Activated CD4-positive, alpha-beta T cell treated with anti-CD3 and anti-CD28 coated beads, Interleukin-2, Interleukin-6, amounts not matched to agents 100 ng/mL and 50 ng/mL, durations not matched to agents 16 hours and 8 hours (primary cell): ENCODE results near the gene PDE7B.
"Not testable (repeated sequence)": the region's sequence is repeated elsewhere in the genome, so short reads cannot be mapped to it uniquely, and the experiment has no call there.

Source experiments
- DNase-seq: peaks from one replicate; pipeline ENCODE4 v3.0.0-alpha.2; 2020

The PDE7B gene

DNA sequence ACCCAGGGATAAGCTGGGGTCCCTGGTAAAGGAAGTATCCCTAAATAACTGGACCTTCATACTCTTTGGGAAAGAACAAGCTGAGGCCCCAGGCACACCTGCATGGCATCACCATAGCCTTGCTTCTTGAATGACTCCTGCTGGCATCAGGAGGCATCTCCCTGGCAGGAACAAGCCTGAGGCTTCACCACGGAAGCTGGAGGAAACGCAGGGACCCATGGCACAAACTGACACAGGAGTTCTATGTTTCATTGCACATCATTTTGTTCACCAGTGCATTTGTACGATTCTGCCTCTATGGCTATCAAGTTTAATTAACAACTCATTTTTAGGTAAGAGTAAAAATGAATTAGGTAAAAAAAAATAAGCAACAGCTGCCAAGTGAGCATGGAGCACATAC lies 619 bp upstream of the PDE7B start:
- no peak for DNase-seq

DNA sequence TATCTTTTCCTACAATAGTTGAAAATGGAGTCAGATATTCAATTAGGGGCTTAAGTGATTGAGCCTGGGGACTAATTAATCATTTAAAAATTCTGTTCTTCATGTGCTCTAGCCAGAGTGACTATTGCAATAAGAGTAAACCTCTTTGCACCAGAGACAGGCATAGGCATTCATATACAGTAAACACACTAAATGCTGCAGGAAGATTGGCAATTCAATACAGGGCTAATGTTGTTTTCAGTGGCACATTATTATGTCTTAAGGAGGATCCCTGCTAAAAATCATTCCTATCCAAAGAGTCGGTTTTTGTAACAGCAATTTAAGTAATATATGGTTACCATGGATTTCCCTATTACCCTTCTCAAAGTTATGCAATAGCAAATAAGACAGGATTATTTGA lies 1.2 kb downstream of the PDE7B start:
- DNase-seq: no peak

GRCh38 chr6:135853227-135853626 lies 1.7 kb downstream of the PDE7B start:
- DNase-seq: no peak

DNA sequence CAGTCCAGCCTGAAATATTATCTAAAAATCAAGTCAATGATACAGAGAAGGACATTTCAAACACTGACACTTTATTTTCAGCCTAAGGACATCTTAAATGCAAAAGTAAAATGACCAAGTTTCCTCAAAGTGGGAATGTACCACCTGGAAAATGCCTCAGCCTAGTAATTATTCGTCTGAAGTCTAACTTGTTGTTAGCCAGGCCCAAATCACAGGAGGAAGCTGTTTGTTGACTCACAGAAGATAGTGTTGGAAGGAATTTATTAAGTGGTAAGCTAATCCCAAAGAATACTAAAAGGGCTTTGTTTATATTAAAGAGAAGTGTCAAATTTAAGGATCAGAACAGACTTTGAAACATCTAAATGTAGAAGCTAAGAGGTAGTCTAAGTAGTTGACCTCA lies 2.5 kb downstream of the PDE7B start:
- no peak for DNase-seq

DNA sequence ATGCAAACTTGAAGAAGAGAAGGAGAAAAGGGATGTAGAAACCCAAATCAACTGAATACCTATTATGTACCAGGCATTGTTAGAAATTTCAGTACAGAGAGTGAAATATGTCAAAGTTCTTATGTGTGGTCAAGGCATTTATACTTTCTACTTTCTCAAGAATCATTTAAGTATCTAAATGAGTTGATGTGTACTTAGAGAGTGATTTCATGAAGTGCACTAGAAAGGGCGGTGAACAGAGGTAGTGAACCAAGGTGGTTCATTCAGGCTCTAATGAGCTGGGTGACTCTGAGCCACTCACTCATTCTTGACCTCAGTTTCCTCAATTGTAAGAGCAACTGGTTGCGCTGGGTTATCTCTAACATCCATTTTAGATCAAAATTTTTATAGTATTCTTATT lies 3.3 kb downstream of the PDE7B start:
- no peak for DNase-seq

- no peak for DNase-seq
These were observed 7.4 kb downstream of the PDE7B start for GRCh38 chr6:135858931-135859330.

DNA sequence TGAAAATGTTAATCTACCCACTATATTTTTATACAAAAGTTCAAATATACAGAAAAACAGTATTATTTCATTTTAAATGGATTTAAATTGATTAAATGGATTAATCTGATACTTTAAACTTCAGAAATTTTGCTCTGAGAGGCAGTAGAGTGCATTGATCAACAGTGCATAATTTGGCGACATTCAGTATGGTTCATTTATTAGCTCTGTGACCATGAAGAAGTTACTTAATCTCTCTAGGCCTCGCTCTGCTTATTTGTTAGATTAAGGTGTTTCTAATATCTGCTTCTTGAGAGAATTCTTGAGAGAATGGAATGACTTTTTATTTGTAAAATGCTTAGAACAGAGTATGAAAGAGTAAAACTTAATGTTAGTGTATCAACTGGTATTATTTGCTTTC lies 8.9 kb downstream of the PDE7B start:
- no peak for DNase-seq

- no peak for DNase-seq
These were observed 9.7 kb downstream of the PDE7B start for GRCh38 chr6:135861189-135861588.

DNA sequence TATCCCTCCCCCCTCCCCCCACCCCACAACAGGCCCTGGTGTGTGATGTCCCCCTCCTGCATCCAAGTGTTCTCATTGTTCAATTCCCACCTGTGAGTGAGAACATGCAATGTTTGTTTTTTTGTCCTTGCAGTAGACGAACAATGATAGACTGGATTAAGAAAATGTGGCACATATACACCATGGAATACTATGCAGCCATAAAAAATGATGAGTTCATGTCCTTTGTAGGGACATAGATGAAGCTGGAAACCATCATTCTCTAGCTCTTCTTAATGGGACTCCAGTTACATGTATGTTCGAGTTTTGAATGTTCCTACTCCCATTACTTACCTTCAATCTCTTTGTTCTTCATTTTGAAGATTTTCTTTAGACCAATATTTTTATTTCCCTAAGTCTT lies 13.4 kb downstream of the PDE7B start:
- not testable (repeated sequence) for DNase-seq

DNA sequence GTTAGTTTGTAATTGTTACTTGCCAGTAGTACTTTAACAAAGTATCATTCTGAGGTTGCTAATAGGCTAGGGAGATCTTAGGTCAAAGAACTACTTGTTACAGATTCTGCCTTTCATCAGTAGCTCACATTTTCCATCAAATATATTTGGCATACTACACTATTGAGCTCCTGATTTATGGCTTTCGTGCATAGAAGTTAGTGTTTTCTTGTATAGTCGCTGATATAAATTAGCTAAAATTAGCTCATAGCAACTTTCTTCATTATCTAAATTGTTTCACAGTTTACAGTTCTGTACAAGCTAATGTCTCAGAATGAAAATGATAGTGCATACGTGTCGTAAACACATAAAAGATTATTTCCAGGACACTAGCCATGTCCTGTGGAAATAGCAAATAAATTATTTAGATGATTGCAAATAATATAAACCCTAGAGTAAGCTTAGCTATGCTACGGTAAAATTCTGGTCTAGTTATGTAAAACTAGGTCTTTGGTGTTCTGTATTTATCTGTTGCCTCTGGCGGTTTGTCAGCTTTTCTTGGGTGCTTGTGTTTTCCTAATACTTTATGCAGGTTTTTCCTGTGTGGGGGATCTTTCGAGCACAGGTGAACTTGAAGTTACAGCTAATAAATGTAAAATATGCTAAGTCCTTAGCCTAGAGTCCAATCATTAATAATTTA lies 15.1 kb downstream of the PDE7B start:
- DNase-seq: no peak

DNA sequence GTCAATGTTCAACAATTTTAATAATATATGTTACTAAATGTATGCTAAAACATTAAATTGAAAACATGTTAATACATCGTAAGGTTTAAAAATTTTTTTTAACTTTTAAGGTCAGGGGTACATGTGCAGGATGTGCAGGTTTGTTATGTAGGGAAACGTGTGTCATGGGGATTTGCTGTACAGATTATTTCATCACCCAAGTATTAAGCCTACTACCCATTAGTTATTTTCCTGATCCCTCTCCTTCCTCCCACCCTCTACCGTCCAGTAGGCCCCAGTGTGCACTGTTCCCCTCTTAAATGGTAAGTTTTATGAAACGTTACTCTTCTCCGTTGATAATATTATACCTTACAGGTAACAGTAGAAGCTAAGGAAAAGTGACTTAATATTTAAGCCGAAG lies 15.8 kb downstream of the PDE7B start:
- no peak for DNase-seq

DNA sequence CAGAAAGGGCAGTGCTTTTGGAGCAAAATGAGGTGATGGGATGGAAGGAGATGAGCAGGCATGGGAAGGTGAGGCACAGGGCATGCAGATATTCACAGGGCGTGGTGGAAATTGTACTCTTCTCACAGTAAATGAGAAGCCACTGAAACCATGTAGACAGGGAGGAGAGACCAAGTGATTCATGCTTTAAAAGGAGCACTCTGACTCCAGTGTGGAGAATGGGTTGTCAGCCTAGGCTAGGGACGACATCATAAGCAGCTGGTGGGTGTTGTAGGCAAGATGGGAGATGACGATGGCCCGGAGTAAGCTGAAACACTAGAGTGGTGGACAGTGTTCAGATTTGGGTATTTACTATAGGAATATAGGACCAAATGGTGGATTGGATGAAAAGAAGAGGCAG lies 18.4 kb downstream of the PDE7B start:
- DNase-seq: no peak

GRCh38 chr6:135870722-135871121 lies 19.2 kb downstream of the PDE7B start:
- no peak for DNase-seq

- no peak for DNase-seq
These were observed 19.8 kb downstream of the PDE7B start for GRCh38 chr6:135871296-135871695.

- no peak for DNase-seq
These were observed 20.4 kb downstream of the PDE7B start for GRCh38 chr6:135871878-135872277.

GRCh38 chr6:135875446-135875845 lies 23.9 kb downstream of the PDE7B start:
- no peak for DNase-seq

DNA sequence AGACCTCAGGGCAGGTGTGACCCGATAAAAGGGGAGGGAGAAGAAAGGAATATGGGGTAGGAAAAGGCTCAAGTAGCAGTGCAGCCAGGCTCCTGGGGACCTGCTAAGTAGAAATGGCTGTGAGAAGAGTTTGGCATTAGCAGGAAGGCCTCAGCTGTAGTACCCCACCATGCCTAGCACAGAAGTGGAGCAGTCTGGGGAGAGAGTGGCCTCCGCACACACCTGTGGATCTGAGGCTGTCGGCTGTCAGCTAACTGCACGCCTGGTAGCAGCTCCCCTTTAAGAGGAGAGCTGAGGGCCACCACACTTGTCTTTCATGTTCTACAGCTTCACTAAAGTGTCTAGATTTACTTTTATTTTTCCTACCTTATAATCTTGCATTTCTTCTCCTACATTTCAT lies 24.6 kb downstream of the PDE7B start:
- no peak for DNase-seq

DNA sequence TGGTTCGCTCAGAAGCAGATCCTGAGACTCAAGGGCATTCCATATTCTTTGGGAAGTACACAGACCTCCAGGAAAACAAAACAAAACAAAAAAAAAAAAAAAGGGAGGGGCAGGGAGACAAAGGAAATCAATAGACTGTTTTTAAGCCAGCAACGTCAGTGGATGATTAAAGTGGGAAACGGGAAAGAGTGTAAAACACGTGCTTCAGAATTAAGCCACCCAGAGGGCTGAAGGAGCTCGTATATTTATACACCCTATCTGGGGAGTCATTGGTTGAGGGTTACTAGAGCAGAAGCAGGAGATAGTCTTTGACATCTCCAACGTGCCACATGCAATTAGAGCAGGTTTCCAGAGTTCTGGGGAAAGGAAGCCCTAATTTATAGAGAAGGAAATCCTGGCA lies 26.2 kb downstream of the PDE7B start:
- DNase-seq: no peak

DNA sequence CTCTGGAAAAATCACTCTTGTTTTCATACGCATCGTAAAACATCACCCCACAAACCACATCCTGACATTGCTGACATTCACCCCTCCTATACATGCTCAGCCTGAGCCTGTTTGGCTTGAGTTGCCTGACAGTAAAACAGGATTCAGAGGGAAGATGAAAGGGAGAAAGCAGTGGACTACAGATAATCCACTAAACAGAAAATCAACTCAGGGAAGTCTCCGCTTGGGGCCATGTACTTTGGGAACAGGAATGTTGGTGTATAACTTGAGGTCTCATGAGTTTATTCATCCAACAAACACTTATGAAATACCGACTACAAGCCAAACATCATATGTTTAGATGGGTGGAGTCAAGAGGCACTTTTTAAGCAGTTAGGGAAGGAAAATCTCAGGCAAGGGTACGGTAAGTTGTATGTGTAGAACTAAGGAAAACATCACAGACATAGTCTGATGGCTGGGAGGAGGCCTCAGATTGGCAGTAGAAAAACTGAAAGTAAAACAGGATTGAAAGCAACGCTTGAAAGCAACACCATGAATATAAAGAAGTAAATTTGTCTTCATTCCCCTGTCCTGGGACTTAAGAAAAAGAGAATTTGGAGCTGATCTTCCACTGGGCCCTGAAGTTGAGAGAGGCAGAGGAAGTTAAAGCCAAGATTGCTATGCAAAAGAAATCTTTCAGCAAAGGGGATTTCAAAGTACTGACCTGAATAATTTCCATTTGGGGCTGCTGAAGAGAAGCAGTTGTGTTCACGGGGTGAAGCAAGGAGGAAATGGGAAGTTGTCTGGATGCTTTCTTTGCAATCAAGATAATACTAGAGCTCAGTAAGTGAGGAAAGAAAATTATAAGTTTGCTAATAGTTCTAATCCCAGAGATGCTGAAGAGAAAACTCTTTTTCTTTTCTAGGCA lies 28.8 kb downstream of the PDE7B start:
- peak; percentile 74 for DNase-seq

DNA sequence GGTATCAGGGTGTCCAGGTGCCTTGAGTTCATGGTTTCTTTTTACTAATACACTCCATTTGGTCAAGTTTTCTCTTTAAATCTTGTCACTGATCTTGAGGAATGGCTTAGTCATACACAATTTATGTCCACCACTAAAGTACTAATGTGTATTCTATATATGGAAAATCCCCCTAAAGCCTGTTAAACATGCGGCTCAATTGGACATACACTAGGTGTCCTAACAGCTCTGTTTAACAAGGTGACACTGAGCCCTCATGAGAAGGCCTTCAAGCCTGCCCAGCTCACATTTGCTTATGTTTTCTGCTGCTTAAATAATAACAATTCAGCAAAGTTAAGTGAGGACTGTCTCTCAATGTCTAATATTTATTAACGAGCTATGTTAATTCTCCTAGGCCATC lies 31.5 kb downstream of the PDE7B start:
- no peak for DNase-seq

DNA sequence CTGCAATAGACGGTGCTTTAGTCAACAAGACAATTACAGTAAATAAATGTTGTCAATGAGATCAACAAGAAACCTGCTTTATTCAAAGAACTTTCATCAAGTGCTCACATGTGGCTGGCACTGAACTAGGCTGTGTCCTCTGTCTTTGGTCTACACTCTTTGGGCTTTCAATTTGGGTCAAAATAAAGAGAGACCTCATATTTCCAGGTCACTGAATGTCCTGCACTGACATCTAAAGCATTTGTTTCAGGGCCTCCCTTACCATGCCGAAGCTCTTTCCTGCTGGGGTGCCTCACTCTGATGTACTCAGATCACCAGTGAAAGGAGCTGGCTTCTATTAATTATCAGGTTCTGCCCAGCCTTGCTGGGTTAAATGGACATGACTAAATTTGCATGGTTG lies 32.0 kb downstream of the PDE7B start:
- DNase-seq: no peak

DNA sequence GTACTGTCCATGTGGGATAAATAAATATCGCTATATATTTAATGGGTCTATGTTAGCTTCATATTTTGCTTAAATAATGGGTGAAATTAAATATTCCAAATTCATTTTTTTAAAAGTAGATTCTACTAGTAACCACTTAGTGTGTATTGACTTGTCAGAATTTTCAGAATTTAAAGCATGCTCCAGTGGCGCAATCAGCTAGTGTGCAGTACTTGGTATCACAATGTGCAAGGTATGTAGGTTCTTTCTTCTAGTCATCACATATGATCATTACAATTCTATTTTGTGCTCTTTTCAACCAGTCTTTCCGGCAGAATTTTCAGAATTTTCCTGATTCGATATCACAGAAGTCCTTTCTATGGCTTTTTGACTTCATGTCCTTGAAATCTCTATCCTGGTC lies 32.6 kb downstream of the PDE7B start:
- DNase-seq: no peak

- no peak for DNase-seq
These were observed 35.6 kb downstream of the PDE7B start for GRCh38 chr6:135887069-135887468.

DNA sequence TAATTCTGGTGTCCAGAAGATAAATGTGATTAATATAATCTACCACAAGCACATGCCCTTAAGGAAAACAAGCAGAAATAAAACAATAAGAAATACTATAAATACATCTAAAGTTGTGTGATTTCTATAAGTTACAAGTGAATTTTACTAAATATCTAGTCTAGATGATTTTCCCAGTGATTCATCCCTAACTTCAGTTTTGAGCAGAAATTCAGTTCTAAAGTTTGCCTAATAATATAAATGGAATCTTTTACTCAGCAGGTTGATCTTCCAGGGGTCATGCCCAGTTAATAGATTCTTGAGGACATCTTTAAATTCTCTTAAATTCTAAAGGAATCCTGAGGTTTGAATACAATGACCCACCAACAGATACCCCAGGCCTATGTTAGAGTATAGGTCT lies 37.3 kb downstream of the PDE7B start:
- DNase-seq: no peak

DNA sequence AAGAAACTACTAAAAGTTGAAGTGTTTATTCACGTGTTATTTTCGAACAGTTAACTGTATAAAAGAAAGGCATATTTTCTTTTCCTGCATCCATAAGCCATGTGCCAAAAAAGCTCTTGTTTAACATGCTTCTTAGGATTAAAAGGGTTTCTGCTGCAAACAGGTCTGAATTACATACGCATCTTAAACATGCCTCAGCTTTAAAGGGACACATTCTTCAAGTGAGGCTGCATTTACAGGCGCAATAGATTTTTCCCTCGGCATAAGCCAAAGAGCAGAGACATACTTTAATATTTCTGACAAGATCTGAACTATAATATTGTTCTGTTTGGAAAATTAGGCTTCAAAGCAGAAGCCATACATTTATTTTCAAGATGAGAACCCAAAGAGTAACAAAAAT lies 39.4 kb downstream of the PDE7B start:
- DNase-seq: no peak
